HEK293T (cell line): ENCODE measurements around the gene AGPAT3.

Experiments used
- ELF4 ChIP-seq: fragments of 450-650 bp; IDR thresholded peaks from 2 replicates; pipeline ENCODE4 v1.6.1; 2017; ENCODE audit warnings: antibody characterized with exemption
- FOXK2 ChIP-seq: fragments of 450-650 bp; IDR thresholded peaks from 2 replicates; pipeline ENCODE4 v1.6.1; 2016; ENCODE audit warnings: mild to moderate bottlenecking
- HDGF ChIP-seq: fragments of 450-650 bp; IDR thresholded peaks from 2 replicates; pipeline ENCODE4 v1.6.1; 2017; ENCODE audit warnings: antibody characterized with exemption, borderline replicate concordance
- NFRKB ChIP-seq: fragments of 450-650 bp; IDR thresholded peaks from 2 replicates; pipeline ENCODE4 v1.6.1; 2016; ENCODE audit warnings: mild to moderate bottlenecking, moderate library complexity
- SP1 ChIP-seq: fragments of 450-650 bp; IDR thresholded peaks from 2 replicates; pipeline ENCODE4 v1.6.1; 2017
- ZNF384 ChIP-seq: fragments of 450-650 bp; IDR thresholded peaks from 2 replicates; pipeline ENCODE4 v1.6.1; 2016

DNA sequence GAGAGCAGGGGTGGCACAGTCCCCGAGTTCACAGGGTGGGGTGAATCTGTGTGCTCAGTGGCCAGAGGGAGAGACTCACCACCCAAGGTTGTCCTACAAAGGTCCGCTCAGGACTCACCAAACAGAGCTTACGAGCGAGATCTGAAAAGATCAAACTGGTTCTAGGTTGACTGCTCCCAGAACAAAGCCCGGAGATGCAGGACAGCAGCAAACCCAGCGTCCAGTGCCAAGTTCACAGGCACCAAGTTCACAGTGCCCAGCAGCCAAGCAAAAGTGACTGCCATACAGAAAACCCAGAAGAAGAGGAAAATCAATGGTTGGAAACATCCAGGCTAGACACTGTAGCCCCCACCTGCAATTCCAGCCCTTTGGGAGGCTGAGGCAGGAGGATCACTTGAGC lies 35.7 kb downstream of the AGPAT3 start:
- no peak for TF ChIP-seq ELF4
- no peak for TF ChIP-seq ZNF384
- TF ChIP-seq SP1 = no peak
- no peak for TF ChIP-seq NFRKB
- no peak for TF ChIP-seq HDGF
- no peak for TF ChIP-seq FOXK2
